GM19193 (cell line): Measurements from ENCODE around the gene ARL14.

Experiments used
- POLR2A ChIP-seq: IDR thresholded peaks from 4 replicates; pipeline ENCODE4 v1.6.1; 2011; ENCODE audit not compliant: insufficient read depth, insufficient read length; ENCODE audit errors: extremely low read depth

ARL14 gene

DNA sequence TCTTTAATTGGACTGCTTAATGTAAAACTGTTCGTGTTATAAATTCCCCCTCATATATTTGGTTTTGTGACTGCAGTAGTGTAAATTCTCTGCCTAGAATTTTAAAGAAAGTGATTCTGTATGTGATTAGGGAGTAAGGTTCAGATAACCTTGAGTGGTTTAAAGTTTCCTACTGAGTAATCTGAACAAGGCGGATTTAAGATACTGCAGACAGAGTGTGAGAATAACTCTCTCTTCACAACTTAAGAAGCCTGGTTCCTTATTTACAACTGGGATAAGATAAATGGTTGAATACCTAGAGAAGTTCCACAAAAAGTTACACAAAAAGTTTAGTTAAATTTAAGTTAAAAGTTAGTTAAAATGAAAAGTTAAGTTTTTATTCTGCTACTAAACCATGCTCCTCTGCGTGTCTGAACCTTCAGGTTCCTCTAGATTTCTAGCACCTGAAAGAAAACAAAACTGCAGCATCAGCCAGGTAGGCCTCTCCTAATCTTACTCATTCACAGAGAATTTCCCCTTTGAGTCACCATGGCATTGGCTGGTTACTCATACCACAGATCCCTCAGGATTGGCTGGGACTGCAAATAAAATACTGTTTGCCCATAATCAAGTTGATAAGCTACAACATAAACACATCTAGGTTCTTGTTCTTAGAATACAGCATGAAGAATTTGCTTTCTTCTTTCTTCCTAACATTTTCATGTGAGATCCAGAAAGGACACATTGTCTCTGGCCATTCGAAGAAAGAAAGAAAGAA, at the start of gene ARL14:
Gene ARL14 (plus strand): TSS at position 614 of the 757 bp plus-strand sequence. CDS start 187 bp downstream, outside the sequence.
- no peak for TF ChIP-seq POLR2A

DNA sequence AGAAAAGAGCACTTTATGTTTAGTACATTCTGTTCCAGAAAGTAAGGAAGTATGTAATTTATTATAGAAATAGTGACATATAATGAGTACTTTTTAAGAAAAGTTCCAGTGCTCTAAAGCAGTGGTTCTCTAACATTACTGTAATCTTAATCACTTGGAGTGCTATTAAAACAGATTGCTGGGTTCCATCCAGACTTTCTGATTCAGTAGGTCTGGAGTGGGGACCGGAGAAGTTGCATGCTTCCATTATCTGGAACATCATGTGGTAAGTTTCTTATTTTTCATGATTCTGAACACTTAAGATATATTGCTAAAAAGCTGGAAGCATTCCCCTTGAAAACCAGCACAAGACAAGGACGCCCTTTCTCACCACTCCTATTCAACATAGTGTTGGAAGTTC, 47.5 kb upstream of the ARL14 start:
- TF ChIP-seq POLR2A, result no peak

DNA sequence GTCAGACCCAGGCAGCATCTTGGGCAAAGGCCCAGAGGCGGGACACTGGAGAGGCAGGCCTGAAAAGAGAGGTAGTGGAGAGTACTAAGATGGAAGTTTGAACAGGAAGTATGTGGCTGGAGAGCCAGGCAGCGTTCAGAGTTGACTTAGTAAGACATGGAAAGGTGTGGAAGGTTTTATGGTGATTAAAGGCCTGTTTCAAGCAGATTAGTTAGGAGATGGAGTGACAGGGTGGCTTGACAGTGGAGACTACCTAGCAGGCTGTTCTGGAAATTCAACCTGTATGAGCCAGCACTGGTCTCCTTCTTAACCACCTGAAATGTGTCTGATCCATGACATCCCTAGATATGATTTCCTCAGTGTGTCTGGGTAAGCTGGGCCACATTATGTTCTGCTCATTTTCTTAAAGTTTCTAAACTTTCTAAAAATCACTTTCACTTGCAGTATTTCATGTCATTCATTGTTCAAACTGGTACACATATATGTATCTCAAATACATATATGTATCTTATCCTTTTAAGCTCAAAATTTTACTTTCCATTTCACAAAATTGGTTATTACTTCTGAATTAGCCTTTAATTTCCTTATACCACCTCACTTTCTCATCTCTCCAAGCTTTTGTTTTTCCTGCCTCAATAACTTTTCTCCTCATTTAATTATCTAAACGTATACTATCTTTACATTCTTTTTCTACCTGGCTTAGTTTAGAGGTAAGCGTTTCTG, 43.4 kb upstream of the ARL14 start:
- TF ChIP-seq POLR2A, result no peak

DNA sequence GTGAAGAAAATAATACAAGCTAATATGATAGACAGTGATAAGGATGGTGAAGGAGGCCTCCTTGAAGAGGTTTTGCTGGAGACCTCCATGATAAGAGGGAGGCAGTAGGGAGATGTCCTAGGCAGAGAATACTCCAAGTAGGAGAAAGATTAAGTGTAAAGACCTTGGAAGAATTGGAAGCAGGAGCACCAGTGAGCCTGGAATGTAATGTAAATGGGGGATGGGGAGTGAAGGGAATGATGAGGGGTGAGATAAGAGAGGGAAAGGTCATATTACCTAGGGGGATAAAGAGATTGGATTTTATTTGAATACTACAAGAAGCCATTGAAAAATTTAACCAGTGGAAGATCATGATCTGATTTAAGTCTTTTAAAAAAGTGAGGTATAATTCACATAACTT, 41.7 kb upstream of the ARL14 start:
- TF ChIP-seq POLR2A, result no peak

DNA sequence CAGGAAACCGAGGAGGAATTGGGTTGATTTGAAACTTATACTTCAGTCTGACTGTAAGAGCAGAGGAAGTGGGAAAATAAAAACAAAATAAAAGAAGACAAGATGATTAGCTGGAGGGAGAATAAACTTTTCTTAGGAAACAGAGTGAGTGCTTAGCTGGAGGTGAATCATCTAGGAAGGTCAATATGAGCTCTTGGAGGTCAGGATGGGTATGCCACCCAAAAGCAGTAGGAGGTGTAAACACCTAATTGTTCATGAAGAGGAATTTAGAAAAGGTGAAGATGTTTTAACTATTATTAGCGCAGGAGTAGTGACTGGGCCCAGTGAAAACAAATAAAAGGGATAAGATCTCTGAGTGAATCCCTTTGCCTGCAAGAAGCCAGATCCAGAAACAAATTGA, 39.9 kb upstream of the ARL14 start:
- no peak for TF ChIP-seq POLR2A

DNA sequence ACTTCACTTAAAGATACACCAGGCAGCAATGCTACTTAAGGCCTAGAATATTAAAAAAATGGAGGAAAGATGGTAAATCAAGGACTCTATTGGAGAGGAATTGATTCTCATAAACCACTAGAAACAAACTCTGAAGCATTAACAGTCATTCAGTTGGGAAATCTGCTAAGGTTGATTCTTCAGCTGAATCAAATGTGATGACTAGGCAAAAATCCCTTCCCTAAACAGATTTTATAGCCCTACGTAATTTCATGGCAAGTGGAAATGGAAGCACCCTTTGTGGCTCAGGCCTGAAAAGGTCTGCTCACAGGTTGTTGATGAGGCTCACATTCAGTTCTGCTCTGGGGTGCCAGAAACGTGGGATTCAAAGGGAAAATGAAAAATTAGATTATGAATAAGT, 38.8 kb upstream of the ARL14 start:
- no peak for TF ChIP-seq POLR2A

DNA sequence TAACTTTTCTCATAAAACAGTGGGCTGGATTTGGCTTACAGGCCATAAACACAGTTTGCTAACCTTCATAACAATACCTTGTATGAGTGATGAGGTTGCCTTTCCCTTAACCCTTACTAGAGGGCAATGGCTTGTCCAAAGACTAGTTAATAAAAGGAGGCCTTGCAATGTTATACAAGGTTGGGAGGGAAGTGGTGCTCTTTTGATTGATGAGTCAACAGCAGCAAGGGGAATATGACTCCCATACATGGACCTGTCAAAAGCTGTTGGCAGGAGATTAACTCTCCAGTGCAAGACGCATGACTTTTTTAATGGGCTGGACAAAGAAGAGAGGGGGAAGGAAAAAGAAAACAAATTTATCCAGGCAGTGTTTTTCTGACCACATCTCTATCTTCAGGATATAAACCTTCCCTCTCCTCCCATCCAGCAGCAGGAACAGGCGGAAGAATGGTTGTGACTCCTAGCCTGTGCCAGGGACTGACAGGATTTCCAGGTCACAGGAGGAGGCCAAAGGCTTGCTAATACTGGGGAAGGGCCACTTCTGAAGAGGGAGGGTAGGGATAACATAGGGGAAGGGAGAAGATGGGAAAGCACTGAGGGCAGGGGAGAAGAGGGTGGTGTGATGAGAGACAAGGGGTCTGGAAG, 35.2 kb upstream of the ARL14 start:
- no peak for TF ChIP-seq POLR2A

DNA sequence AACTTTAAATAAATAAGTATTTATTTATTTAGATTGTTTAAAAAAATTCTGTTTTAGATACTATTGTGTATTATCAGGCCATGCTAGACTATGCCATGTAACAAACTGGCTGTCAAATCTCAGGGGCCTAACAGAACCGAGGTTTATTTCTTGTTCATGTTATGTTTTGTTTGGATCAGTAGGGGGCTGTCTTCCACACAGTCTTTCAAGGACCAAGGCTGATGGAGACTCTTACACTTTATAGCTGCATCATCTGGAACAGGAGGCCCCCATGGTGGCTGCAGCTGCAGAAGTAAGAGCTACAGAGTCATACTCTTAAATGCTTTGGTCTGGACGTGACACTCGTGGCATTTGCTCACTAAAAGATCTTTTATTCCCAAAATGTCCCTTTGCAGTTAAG, 33.0 kb upstream of the ARL14 start:
- TF ChIP-seq POLR2A, result no peak

DNA sequence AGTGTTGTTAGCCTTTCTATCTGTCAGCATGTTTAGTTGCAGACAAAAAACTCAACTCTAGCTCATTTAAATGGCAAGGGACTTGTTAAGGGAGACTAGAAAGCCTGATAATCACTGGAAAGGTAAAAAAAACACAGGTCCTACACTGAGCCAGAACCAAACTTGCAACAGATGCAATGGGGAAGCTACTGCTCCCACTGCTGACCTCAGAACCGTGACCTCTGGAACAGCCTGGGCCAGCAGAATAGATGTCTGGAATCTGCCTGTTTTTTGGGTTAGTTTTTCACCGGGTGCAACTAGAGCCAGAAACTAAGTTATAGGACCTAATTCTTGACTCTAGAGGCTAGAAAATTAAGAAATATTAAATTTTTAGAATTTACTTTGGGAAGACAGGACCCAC, 32.5 kb upstream of the ARL14 start:
- no peak for TF ChIP-seq POLR2A

DNA sequence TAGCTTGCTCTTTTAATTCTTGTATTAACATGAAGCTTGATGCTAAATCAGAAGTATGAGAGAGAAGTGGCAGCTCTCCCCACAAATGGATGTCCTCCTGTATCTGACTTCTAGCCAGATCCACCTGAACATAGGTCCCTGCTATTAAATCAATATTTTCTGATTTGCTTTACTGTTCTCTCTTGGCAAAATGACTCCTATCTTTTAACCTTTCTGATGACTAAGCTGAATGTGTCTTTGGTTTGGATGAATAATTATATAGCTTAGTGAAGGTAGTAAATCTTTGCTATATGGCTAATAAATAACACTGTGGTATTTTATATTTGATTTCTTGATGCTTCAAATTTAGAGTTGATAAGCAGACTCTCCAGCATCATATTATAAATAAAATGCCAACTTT, 28.3 kb upstream of the ARL14 start:
- TF ChIP-seq POLR2A, result no peak

DNA sequence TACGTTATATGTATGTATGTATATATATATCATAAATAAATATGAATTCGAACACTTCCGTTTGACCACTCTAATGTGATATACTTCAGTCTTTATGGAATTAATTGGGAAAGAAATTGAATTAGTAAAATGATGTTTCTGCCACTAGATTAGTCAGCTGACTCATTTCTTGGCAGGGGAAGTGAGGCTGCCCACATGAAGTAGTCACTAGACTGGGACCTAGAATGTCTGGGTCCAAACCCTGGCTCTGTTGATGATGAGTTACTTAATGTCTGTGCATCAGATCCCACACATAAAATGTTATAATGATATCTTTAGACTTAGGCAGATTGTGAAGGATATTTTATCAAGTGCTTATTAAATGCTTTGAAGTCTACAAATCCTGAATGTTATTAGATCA, 27.4 kb upstream of the ARL14 start:
- TF ChIP-seq POLR2A, result no peak

DNA sequence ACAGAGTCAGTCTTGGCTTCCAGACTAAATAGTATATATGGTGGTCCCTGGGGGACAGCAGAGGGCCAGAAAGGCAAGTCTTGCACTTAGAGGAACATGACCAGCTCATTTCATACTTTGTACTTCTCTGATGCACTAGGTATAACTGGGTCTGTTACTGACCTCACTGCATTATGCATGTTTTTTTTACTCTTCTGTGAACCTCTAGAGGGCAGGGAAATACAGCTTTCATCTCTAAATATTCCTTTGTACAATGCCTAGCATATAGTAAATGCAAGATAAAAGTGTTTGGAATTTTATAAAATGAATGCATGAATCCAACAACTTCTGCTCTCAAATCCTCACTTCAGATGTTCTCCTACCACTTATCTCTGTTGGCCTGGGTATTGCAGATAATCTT, 23.4 kb upstream of the ARL14 start:
- no peak for TF ChIP-seq POLR2A

DNA sequence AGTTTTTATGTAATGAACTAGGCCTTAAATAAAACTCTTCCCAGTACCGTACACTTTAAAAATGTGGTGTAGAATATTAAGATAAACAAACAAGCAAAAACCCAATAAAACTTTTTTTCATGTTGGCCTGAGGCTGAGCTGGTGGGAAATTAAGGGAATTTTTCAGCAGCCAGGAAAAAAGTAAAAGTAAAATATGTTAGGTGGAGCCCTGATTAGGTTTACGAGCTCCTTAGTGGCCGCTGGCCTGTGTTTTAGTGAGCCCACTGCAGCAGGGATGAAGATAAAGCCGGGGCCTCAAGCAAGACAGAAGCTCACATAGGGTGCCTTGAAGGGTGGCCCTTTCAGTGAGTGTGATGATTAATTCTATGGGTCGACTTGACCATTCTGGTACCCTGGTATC, 16.1 kb upstream of the ARL14 start:
- TF ChIP-seq POLR2A, result no peak

DNA sequence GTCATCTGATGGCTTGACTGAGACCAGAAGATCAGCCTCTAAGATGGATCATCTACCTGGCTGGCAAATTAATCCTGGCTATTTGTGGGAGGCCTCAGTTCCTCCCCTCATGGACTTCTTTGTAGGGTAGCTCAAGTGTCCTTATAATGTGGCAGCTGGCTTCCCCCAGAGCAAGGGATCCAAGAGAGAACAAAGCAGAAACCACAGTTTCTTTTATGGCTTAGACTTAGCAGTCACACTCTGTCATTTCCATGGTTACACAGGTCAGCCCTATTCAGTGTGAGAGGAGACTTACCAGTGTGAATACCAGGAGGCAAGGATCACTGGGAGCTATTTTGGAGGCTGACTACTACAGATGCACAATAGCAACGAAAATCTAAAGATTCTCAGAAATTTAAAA, 15.3 kb upstream of the ARL14 start:
- no peak for TF ChIP-seq POLR2A

DNA sequence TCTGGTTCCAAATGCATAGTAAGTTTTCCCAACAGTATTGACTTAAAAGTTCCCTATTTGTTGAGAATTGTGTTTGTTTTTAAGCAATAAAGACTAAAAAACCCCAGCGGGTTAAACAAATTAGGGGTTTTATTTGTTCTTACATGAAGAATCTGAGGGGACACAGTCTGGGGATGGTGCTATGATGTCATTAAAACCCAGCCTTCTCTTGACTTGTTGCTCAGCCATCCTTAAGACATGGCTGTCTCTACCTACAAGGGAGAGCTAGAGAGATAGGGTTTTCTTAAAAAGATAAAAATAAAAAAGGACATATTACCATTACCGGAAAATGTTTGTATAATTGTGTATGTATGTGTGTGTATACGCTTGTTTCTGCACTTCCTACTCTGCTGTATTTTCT, 11.7 kb upstream of the ARL14 start:
- no peak for TF ChIP-seq POLR2A
